ENCODE data around the gene RNF126.

Gene RNF126

DNA sequence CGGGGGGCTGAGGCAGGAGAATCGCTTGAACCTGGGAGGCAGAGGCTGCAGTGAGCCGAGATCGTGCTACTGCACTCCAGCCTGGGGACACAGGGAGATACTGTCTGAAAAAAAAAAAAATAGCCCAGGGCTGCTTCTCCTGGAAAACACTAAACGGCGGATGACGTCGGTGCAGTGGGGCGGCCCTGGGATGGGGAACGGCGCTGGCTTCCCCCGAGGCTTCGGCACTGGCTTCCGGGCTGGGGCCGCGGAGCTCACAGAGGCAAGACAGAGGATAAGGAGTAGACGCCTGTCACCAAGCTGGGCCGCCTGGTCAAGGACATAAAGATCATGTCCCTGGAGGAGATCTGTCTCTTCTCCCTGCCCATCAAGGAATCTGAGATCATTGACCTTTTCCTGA, 27.2 kb upstream of the RNF126 start:
- no peaks in the 10 kb centered on the region for H3K79me2 ChIP-seq (ENCODE audit: insufficient read depth, low read length)
- no peak overlapping the region for H3K9ac ChIP-seq (ENCODE audit: low read depth, low read length)
- no peak overlapping the region for H3K4me3 ChIP-seq (ENCODE audit: low read depth in 1 of 2, low read length in 2 of 2)
- no peak overlapping the region for H3K4me2 ChIP-seq (ENCODE audit: insufficient read depth, low read length)
- H3K27me3 ChIP-seq (ENCODE audit: insufficient read depth, low read length, poor library complexity) = no peaks in the 10 kb centered on the region
- no peaks in the 10 kb centered on the region for H3K4me1 ChIP-seq (ENCODE audit: insufficient read depth, low read length)
- no peaks in the 10 kb centered on the region for H4K20me1 ChIP-seq (ENCODE audit: insufficient read depth, low read length)
- no peak for TF ChIP-seq EZH2 (IDR thresholded peaks at IDR 0.05; ENCODE audit: borderline replicate concordance, low read depth, low read length, severe bottlenecking)
- no peak for TF ChIP-seq CTCF (IDR thresholded peaks at IDR 0.05; ENCODE audit: borderline replicate concordance, extremely low read depth, low read length, poor library complexity, severe bottlenecking)
- ATAC-seq (ENCODE audit: insufficient read depth, low read depth) (no peak), DNase-seq (no peak)
- H2AFZ ChIP-seq (ENCODE audit: low read depth, low read length) = no peak overlapping the region
- no peak overlapping the region for H3K27ac ChIP-seq (ENCODE audit: low read length)
- no peaks in the 10 kb centered on the region for H3K36me3 ChIP-seq (ENCODE audit: insufficient read depth, low read length)
- H3K9me3 ChIP-seq (ENCODE audit: insufficient read depth, low read length, severe bottlenecking) = no peaks in the 10 kb centered on the region

GRCh38 chr19:688992-689391, 26.0 kb upstream of the RNF126 start:
- TF ChIP-seq EZH2 (IDR thresholded peaks at IDR 0.05; ENCODE audit: borderline replicate concordance, low read depth, low read length, severe bottlenecking) (no peak), CTCF (IDR thresholded peaks at IDR 0.05; ENCODE audit: borderline replicate concordance, extremely low read depth, low read length, poor library complexity, severe bottlenecking) (no peak)
- H3K9me3 ChIP-seq (ENCODE audit: insufficient read depth, low read length, severe bottlenecking) = no peaks in the 10 kb centered on the region
- ATAC-seq (ENCODE audit: insufficient read depth, low read depth) = no peak

GRCh38 chr19:688214-688613, 25.2 kb upstream of the RNF126 start:
- Histone ChIP-seq H3K9me3 (ENCODE audit: insufficient read depth, low read length, severe bottlenecking) (no peaks in the 10 kb centered on the region), H3K9ac (ENCODE audit: low read depth, low read length) (no peak overlapping the region), H3K4me2 (ENCODE audit: insufficient read depth, low read length) (no peak overlapping the region), H3K4me1 (ENCODE audit: insufficient read depth, low read length) (no peaks in the 10 kb centered on the region), H3K4me3 (ENCODE audit: low read depth in 1 of 2, low read length in 2 of 2) (no peak overlapping the region), H3K79me2 (ENCODE audit: insufficient read depth, low read length) (no peaks in the 10 kb centered on the region), H2AFZ (ENCODE audit: low read depth, low read length) (no peak overlapping the region), H3K36me3 (ENCODE audit: insufficient read depth, low read length) (no peaks in the 10 kb centered on the region), H3K27me3 (ENCODE audit: insufficient read depth, low read length, poor library complexity) (no peaks in the 10 kb centered on the region), H3K27ac (ENCODE audit: low read length) (no peak overlapping the region), H4K20me1 (ENCODE audit: insufficient read depth, low read length) (no peaks in the 10 kb centered on the region)
- DNase-seq (no peak), ATAC-seq (ENCODE audit: insufficient read depth, low read depth) (no peak)
- no peak for TF ChIP-seq CTCF (IDR thresholded peaks at IDR 0.05; ENCODE audit: borderline replicate concordance, extremely low read depth, low read length, poor library complexity, severe bottlenecking)
- no peak for TF ChIP-seq EZH2 (IDR thresholded peaks at IDR 0.05; ENCODE audit: borderline replicate concordance, low read depth, low read length, severe bottlenecking)

More at GRCh38 chr19:688992-689391, 26.0 kb upstream of the RNF126 start:
- Histone ChIP-seq H4K20me1 (ENCODE audit: insufficient read depth, low read length) (no peaks in the 10 kb centered on the region), H3K27ac (ENCODE audit: low read length) (no peak overlapping the region), H2AFZ (ENCODE audit: low read depth, low read length) (no peak overlapping the region), H3K27me3 (ENCODE audit: insufficient read depth, low read length, poor library complexity) (no peaks in the 10 kb centered on the region), H3K4me1 (ENCODE audit: insufficient read depth, low read length) (no peaks in the 10 kb centered on the region), H3K4me2 (ENCODE audit: insufficient read depth, low read length) (no peak overlapping the region), H3K4me3 (ENCODE audit: low read depth in 1 of 2, low read length in 2 of 2) (no peak overlapping the region), H3K36me3 (ENCODE audit: insufficient read depth, low read length) (no peaks in the 10 kb centered on the region), H3K79me2 (ENCODE audit: insufficient read depth, low read length) (no peaks in the 10 kb centered on the region), H3K9ac (ENCODE audit: low read depth, low read length) (no peak overlapping the region)
- no peak for DNase-seq
